HEK293 (cell line): ENCODE data around the gene ZIC5.
A peak's percentile ranks its signal among the peaks of the same experiment; 100 is the strongest.

Experiments
- CTCF ChIA-PET: fragments of 350-600 bp; formaldehyde crosslinking; extraction: SDS; loops from one replicate; lab custom pipeline; 2021; ENCODE audit warnings: antibody characterized with exemption; lab: Yijun Ruan, JAX
- POLR2A ChIA-PET: fragments of 300-600 bp; formaldehyde crosslinking; extraction: SDS; loops from one replicate; lab custom pipeline; 2020; ENCODE audit warnings: antibody characterized with exemption, inconsistent platforms; lab: Yijun Ruan, JAX
- H3K27ac ChIP-seq: fragments of 200-500 bp; sonication (Bioruptor generic); 2 replicates; pipeline ENCODE4 v1.5.1; 2014; ENCODE audit warnings: low read depth, low read length, control low read depth, inconsistent platforms; ENCODE audit errors: extremely low read depth
- H3K36me3 ChIP-seq, 2 experiments: fragments of 200-500 bp in 1 of 2; sonication (Bioruptor generic) in 1 of 2; 1 replicate in 1 of 2; 2 replicates in 1 of 2; pipeline ENCODE4 v1.5.1; 2014 to 2017; ENCODE audit warnings: inconsistent platforms in 2 of 2, low read length in 2 of 2; ENCODE audit not compliant: control insufficient read depth in 2 of 2, insufficient read depth in 1 of 2
- H3K4me1 ChIP-seq: fragments of 200-500 bp; sonication (Bioruptor generic); 2 replicates; pipeline ENCODE4 v1.5.1; 2014; ENCODE audit warnings: mild to moderate bottlenecking, low read length, inconsistent platforms; ENCODE audit not compliant: control insufficient read depth, insufficient read depth
- H3K4me3 ChIP-seq: 2 replicates; pipeline ENCODE4 v1.5.1; 2011; ENCODE audit warnings: low read depth, mild to moderate bottlenecking, control low read depth, low read length, moderate library complexity
- H3K9me3 ChIP-seq: fragments of 200-500 bp; sonication (Bioruptor generic); 2 replicates; pipeline ENCODE4 v1.5.1; 2014; ENCODE audit warnings: low read depth, low read length, inconsistent platforms; ENCODE audit not compliant: control insufficient read depth, insufficient read depth
- FEZF1 ChIP-seq: fragments of 450-650 bp; formaldehyde crosslinking; IDR thresholded peaks from 2 replicates; pipeline ENCODE4 v1.5.1; 2016; ENCODE audit warnings: missing biosample characterization, missing genetic modification characterization
- GLIS2 ChIP-seq: fragments of 450-650 bp; formaldehyde crosslinking; IDR thresholded peaks from 2 replicates; pipeline ENCODE4 v1.5.1; 2016; ENCODE audit warnings: missing biosample characterization, missing genetic modification characterization
- IKZF3 ChIP-seq: fragments of 450-650 bp; IDR thresholded peaks from 2 replicates; pipeline ENCODE4 v1.5.0; 2018; ENCODE audit warnings: missing biosample characterization, mild to moderate bottlenecking, missing genetic modification characterization, moderate library complexity
- KLF8 ChIP-seq: fragments of 450-650 bp; formaldehyde crosslinking; IDR thresholded peaks from 2 replicates; pipeline ENCODE4 v1.5.1; 2016; ENCODE audit warnings: missing biosample characterization, missing genetic modification characterization
- PATZ1 ChIP-seq: fragments of 450-650 bp; formaldehyde crosslinking; IDR thresholded peaks from 2 replicates; pipeline ENCODE4 v1.5.1; 2016; ENCODE audit warnings: missing biosample characterization, missing genetic modification characterization
- ZBTB26 ChIP-seq: fragments of 450-650 bp; formaldehyde crosslinking; optimal IDR thresholded peaks from 2 replicates; pipeline ENCODE3; 2016; ENCODE audit warnings: missing biosample characterization, mild to moderate bottlenecking, missing genetic modification characterization
- ZBTB8A ChIP-seq: fragments of 450-650 bp; formaldehyde crosslinking; IDR thresholded peaks from 2 replicates; pipeline ENCODE4 v1.5.1; 2016; ENCODE audit warnings: missing biosample characterization, missing genetic modification characterization
- ZFHX2 ChIP-seq: fragments of 450-650 bp; formaldehyde crosslinking; conservative IDR thresholded peaks from 2 replicates; pipeline ENCODE4 v1.5.1; 2016; ENCODE audit warnings: missing biosample characterization, missing genetic modification characterization
- ZFP69B ChIP-seq: fragments of 450-650 bp; formaldehyde crosslinking; IDR thresholded peaks from 2 replicates; pipeline ENCODE4 v1.5.1; 2016; ENCODE audit warnings: missing biosample characterization, missing genetic modification characterization
- ZIC2 ChIP-seq: fragments of 450-650 bp; formaldehyde crosslinking; IDR thresholded peaks from 2 replicates; pipeline ENCODE4 v1.5.1; 2016; ENCODE audit warnings: missing biosample characterization, missing genetic modification characterization
- ZNF133 ChIP-seq: fragments of 450-650 bp; formaldehyde crosslinking; IDR thresholded peaks from 2 replicates; pipeline ENCODE4 v1.5.1; 2016; ENCODE audit warnings: missing biosample characterization, missing genetic modification characterization
- ZNF202 ChIP-seq: fragments of 450-650 bp; formaldehyde crosslinking; IDR thresholded peaks from 2 replicates; pipeline ENCODE4 v1.5.1; 2016; ENCODE audit warnings: missing biosample characterization, missing genetic modification characterization, borderline replicate concordance
- ZNF335 ChIP-seq: fragments of 450-650 bp; formaldehyde crosslinking; conservative IDR thresholded peaks from 2 replicates; pipeline ENCODE4 v1.5.1; 2016; ENCODE audit warnings: missing biosample characterization, missing genetic modification characterization
- ZNF350 ChIP-seq: fragments of 450-650 bp; formaldehyde crosslinking; IDR thresholded peaks from 2 replicates; pipeline ENCODE4 v1.5.0; 2017; ENCODE audit warnings: missing biosample characterization, mild to moderate bottlenecking, missing genetic modification characterization
- ZNF362 ChIP-seq: fragments of 450-650 bp; formaldehyde crosslinking; IDR thresholded peaks from 2 replicates; pipeline ENCODE4 v1.5.1; 2016; ENCODE audit warnings: missing biosample characterization, missing genetic modification characterization
- ZNF416 ChIP-seq: fragments of 450-650 bp; formaldehyde crosslinking; IDR thresholded peaks from 2 replicates; pipeline ENCODE4 v1.5.1; 2016; ENCODE audit warnings: missing biosample characterization, missing genetic modification characterization
- ZNF629 ChIP-seq: fragments of 450-650 bp; formaldehyde crosslinking; IDR thresholded peaks from 2 replicates; pipeline ENCODE4 v1.5.1; 2017; ENCODE audit warnings: missing biosample characterization, missing genetic modification characterization
- ZNF660 ChIP-seq: fragments of 450-650 bp; IDR thresholded peaks from 2 replicates; pipeline ENCODE4 v1.5.1; 2018; ENCODE audit warnings: missing biosample characterization, mild to moderate bottlenecking, missing genetic modification characterization
- ZNF768 ChIP-seq: fragments of 450-650 bp; formaldehyde crosslinking; IDR thresholded peaks from 2 replicates; pipeline ENCODE4 v1.5.1; 2018; ENCODE audit warnings: missing biosample characterization, mild to moderate bottlenecking, missing genetic modification characterization
- TF ChIP-seq, protein P1 (sequence below): fragments of 450-650 bp; formaldehyde crosslinking; IDR thresholded peaks from 2 replicates; pipeline ENCODE4 v1.5.1; 2016; ENCODE audit warnings: missing biosample characterization, missing genetic modification characterization
- TF ChIP-seq, protein P2 (sequence below): fragments of 450-650 bp; formaldehyde crosslinking; IDR thresholded peaks from 2 replicates; pipeline ENCODE4 v1.5.1; 2017; ENCODE audit warnings: missing biosample characterization, missing genetic modification characterization

The ZIC5 gene

DNA sequence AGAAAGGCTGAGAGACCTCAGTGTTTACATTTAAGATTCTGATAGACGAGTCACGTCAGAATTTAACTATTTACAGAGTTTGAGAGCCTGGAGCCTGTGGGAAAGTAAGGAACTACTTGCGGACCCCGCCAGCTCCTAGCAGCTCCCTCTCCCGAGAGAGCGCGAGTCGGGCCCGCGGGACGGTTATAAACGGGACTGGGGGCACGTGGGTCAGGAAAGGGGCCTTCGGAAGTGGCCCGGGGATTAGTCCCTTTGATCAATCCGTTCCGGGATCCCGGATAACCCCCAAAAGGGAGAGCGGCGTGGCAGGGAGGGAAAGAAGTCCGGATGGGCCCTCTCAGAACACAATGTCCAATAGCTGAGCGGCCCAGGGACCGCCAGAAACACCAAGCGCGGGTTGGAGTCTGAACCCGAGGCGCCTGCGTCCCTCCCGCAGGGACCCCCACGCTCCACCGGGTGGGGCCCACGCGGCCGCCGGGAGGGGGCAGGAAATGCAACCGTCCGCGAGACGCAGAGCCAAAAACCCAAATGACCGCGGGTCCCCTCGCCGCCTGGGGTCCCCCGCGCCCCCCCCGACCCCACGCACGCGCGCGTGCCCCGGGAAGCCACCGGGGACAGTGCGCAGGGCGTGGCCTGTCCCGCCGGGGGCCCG, 3.6 kb downstream of the ZIC5 start:
- CTCF ChIA-PET: interaction anchor here (0.6 kb wide), 1 partner anchor 548 kb away, joined by 3 read pairs; no protein-coding TSS in a partner anchor
- peak overlapping the region; percentile 73 for H3K4me3 ChIP-seq
- no peaks in the 10 kb centered on the region for H3K9me3 ChIP-seq
- peak overlapping the region; percentile 100; the same call in 1 of the 2 replicates for H3K27ac ChIP-seq
- peaks cover 14% of the 10 kb centered on the region for H3K4me1 ChIP-seq
- POLR2A ChIA-PET: no interaction called here
- H3K36me3 ChIP-seq: peaks cover 5 to 22% of the 10 kb centered on the region in 2 experiments; a peak in 2 of 3 replicates
- TF ChIP-seq ZNF133 (tag by site-specific recombination): no peak
- TF ChIP-seq ZNF416 (tag by site-specific recombination): no peak
- TF ChIP-seq, protein P1, sequence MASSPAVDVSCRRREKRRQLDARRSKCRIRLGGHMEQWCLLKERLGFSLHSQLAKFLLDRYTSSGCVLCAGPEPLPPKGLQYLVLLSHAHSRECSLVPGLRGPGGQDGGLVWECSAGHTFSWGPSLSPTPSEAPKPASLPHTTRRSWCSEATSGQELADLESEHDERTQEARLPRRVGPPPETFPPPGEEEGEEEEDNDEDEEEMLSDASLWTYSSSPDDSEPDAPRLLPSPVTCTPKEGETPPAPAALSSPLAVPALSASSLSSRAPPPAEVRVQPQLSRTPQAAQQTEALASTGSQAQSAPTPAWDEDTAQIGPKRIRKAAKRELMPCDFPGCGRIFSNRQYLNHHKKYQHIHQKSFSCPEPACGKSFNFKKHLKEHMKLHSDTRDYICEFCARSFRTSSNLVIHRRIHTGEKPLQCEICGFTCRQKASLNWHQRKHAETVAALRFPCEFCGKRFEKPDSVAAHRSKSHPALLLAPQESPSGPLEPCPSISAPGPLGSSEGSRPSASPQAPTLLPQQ (tag by site-specific recombination): peak; percentile 82
- TF ChIP-seq ZBTB8A: 0 out of 2 replicates have a peak, but pooled peaks have one; percentile 13
- TF ChIP-seq PATZ1 (tag by site-specific recombination): 0 out of 2 replicates have a peak, but pooled peaks have one; percentile 51
- peak; percentile 84 for TF ChIP-seq GLIS2 (tag by site-specific recombination)
- peak; percentile 63 for TF ChIP-seq ZFHX2 (tag by site-specific recombination)
- TF ChIP-seq FEZF1: peak; percentile 52
- TF ChIP-seq ZIC2 (tag by site-specific recombination): peak; percentile 67
- TF ChIP-seq ZFP69B (tag by site-specific recombination): peak; percentile 83
- no peak for TF ChIP-seq KLF8 (tag by site-specific recombination)
- TF ChIP-seq ZNF629 (tag by site-specific recombination): 0 out of 2 replicates have a peak, but pooled peaks have one; percentile 15
- peak; percentile 48; the same call in 1 of the 2 replicates for TF ChIP-seq ZNF660
- TF ChIP-seq ZBTB26: peak; percentile 33
- peak; percentile 69 for TF ChIP-seq IKZF3 (tag by site-specific recombination)
- peak; percentile 52 for TF ChIP-seq ZNF335
- TF ChIP-seq ZNF362 (tag by site-specific recombination): no peak
- TF ChIP-seq ZNF202 (tag by site-specific recombination): peak; percentile 83; the same call in 1 of the 2 replicates
- TF ChIP-seq, protein P2, sequence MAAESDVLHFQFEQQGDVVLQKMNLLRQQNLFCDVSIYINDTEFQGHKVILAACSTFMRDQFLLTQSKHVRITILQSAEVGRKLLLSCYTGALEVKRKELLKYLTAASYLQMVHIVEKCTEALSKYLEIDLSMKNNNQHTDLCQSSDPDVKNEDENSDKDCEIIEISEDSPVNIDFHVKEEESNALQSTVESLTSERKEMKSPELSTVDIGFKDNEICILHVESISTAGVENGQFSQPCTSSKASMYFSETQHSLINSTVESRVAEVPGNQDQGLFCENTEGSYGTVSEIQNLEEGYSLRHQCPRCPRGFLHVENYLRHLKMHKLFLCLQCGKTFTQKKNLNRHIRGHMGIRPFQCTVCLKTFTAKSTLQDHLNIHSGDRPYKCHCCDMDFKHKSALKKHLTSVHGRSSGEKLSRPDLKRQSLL: peak; percentile 36; the same call in 1 of the 2 replicates
- TF ChIP-seq ZNF768 (tag by site-specific recombination): no peak
- no peak for TF ChIP-seq ZNF350 (tag by site-specific recombination)
- TF ChIP-seq, all 188 proteins: peak for 15
